Neutrophil (primary cell): Measurements from ENCODE around the gene CEP170B.

Experiments
- H3K27ac ChIP-seq: fragments of 200-600 bp; sonication (generic); 2 replicates; pipeline ENCODE4 v1.5.1; 2016; ENCODE audit warnings: mild to moderate bottlenecking, moderate library complexity
- H3K27me3 ChIP-seq: fragments of 200-600 bp; sonication (generic); 2 replicates; pipeline ENCODE4 v1.6.0; 2016; ENCODE audit warnings: mild to moderate bottlenecking
- H3K36me3 ChIP-seq: fragments of 200-600 bp; sonication (generic); 2 replicates; pipeline ENCODE4 v1.5.1; 2017
- H3K4me1 ChIP-seq, 2 experiments: fragments of 200-600 bp in 1 of 2; sonication (generic) in 1 of 2; 1 replicate in 1 of 2; 2 replicates in 1 of 2; pipeline versions ENCODE4 v1.5.1 to v1.6.1; 2013 to 2016; ENCODE audit warnings: low read depth in 1 of 2, low read length in 1 of 2, mild to moderate bottlenecking in 1 of 2, moderate library complexity in 1 of 2; ENCODE audit not compliant: control insufficient read depth in 1 of 2, insufficient read depth in 1 of 2
- H3K4me3 ChIP-seq, 2 experiments: fragments of 200-600 bp in 1 of 2; sonication (generic) in 1 of 2; 1 replicate in 1 of 2; 2 replicates in 1 of 2; pipeline ENCODE4 v1.5.1; 2013 to 2016; ENCODE audit warnings: low read depth in 1 of 2, low read length in 1 of 2, mild to moderate bottlenecking in 1 of 2, moderate library complexity in 1 of 2
- H3K9me3 ChIP-seq: fragments of 200-600 bp; sonication (generic); 2 replicates; pipeline ENCODE4 v1.5.1; 2016
- CTCF ChIP-seq: fragments of 200-600 bp; sonication (generic); IDR thresholded peaks from 2 replicates; pipeline ENCODE4 v1.5.1; 2016; ENCODE audit warnings: antibody characterized with exemption

The CEP170B gene

GRCh38 chr14:104927901-104928300 is 62.8 kb downstream of the CEP170B start:
- no peak overlapping the region for H3K4me3 ChIP-seq
- TF ChIP-seq CTCF, result no peak
- H3K36me3 ChIP-seq, result no peaks in the 10 kb centered on the region
- H3K27me3 ChIP-seq, result peaks cover 33% of the 10 kb centered on the region
- H3K4me1 ChIP-seq, result peaks cover 0 to 3% of the 10 kb centered on the region in 2 experiments
- H3K27ac ChIP-seq, result no peak overlapping the region
- no peaks in the 10 kb centered on the region for H3K9me3 ChIP-seq

GRCh38 chr14:104928391-104929133 is 63.5 kb downstream of the CEP170B start:
- Histone ChIP-seq H3K4me3 (no peak overlapping the region), H3K9me3 (no peaks in the 10 kb centered on the region), H3K4me1 (peaks cover 0 to 9% of the 10 kb centered on the region in 2 experiments), H3K27ac (no peak overlapping the region), H3K27me3 (peaks cover 40% of the 10 kb centered on the region), H3K36me3 (no peaks in the 10 kb centered on the region)
- TF ChIP-seq CTCF, result no peak

GRCh38 chr14:104929268-104930230 is 64.5 kb downstream of the CEP170B start:
- peaks cover 0 to 9% of the 10 kb centered on the region in 2 experiments for H3K4me1 ChIP-seq
- TF ChIP-seq CTCF, result no peak
- H3K36me3 ChIP-seq, result no peaks in the 10 kb centered on the region
- H3K9me3 ChIP-seq, result no peaks in the 10 kb centered on the region
- H3K27ac ChIP-seq, result no peak overlapping the region
- no peak overlapping the region for H3K4me3 ChIP-seq
- peaks cover 49% of the 10 kb centered on the region for H3K27me3 ChIP-seq

GRCh38 chr14:104930526-104931303 is 65.6 kb downstream of the CEP170B start:
- Histone ChIP-seq H3K4me3 (no peak overlapping the region), H3K9me3 (no peaks in the 10 kb centered on the region), H3K27ac (no peak overlapping the region), H3K27me3 (peaks cover 53% of the 10 kb centered on the region), H3K36me3 (no peaks in the 10 kb centered on the region), H3K4me1 (peaks cover 0 to 9% of the 10 kb centered on the region in 2 experiments)
- TF ChIP-seq CTCF, result no peak

- no peak overlapping the region for H3K27ac ChIP-seq
- peaks cover 0 to 9% of the 10 kb centered on the region in 2 experiments for H3K4me1 ChIP-seq
- H3K36me3 ChIP-seq, result no peaks in the 10 kb centered on the region
- TF ChIP-seq CTCF, result no peak
- no peaks in the 10 kb centered on the region for H3K9me3 ChIP-seq
- peaks cover 57% of the 10 kb centered on the region for H3K27me3 ChIP-seq
- no peak overlapping the region for H3K4me3 ChIP-seq
Observed at GRCh38 chr14:104931304-104931770, 66.3 kb downstream of the CEP170B start.
